Common myeloid progenitor, CD34-positive (primary cell): Measurements from ENCODE around the gene C1orf21.

Experiments
- CTCF ChIA-PET: fragments of 350-600 bp; sonication (Branson Sonifier 250); formaldehyde crosslinking; loops from one replicate; lab custom pipeline; 2021; ENCODE audit warnings: antibody characterized with exemption; lab: Charles Lee
- POLR2A ChIA-PET: fragments of 350-600 bp; sonication (Branson Sonifier 250); formaldehyde crosslinking; loops from one replicate; lab custom pipeline; 2021; ENCODE audit warnings: antibody characterized with exemption; lab: Charles Lee
- DNase-seq, 3 donors: peaks; one replicate each; pipeline versions ENCODE4 v3.0.0 to v3.0.0-alpha.2; 2013
- H3K27ac ChIP-seq, 2 experiments: 1 replicate in 1 of 2; 2 replicates in 1 of 2; pipeline ENCODE4 v1.7.0; 2013; ENCODE audit warnings: inconsistent platforms in 2 of 2, low read length in 2 of 2, mild to moderate bottlenecking in 2 of 2, low read depth in 1 of 2, moderate library complexity in 1 of 2; ENCODE audit not compliant: severe bottlenecking in 2 of 2, insufficient read depth in 1 of 2, poor library complexity in 1 of 2
- H3K27me3 ChIP-seq, 5 experiments: replicated peaks in 2 of 5; 1 replicate in 3 of 5; 2 replicates in 2 of 5; pipeline versions ENCODE4 v1.6.1 to v1.7.0; 2013; ENCODE audit warnings: low read length in 4 of 5, mild to moderate bottlenecking in 2 of 5, moderate library complexity in 2 of 5, inconsistent platforms in 1 of 5; ENCODE audit not compliant: insufficient read depth in 5 of 5, control insufficient read depth in 4 of 5
- H3K36me3 ChIP-seq, 4 experiments: 1 replicate in 2 of 4; 2 replicates in 2 of 4; pipeline versions ENCODE4 v1.6.1 to v1.7.0; 2013; ENCODE audit warnings: low read length in 3 of 4, control low read depth in 1 of 4, mild to moderate bottlenecking in 1 of 4; ENCODE audit not compliant: control insufficient read depth in 4 of 4, insufficient read depth in 4 of 4
- H3K4me1 ChIP-seq, 4 experiments: 1 replicate in 3 of 4; 2 replicates in 1 of 4; pipeline versions ENCODE4 v1.6.1 to v1.7.1; 2013; ENCODE audit warnings: low read length in 3 of 4, mild to moderate bottlenecking in 3 of 4, control low read depth in 1 of 4, inconsistent platforms in 1 of 4, moderate library complexity in 1 of 4; ENCODE audit not compliant: control insufficient read depth in 4 of 4, insufficient read depth in 4 of 4; ENCODE audit errors: control extremely low read depth in 1 of 4
- H3K4me3 ChIP-seq, 7 experiments: 1 replicate in 4 of 7; 2 replicates in 3 of 7; pipeline versions ENCODE4 v1.5.1 to v1.7.0; 2013; ENCODE audit warnings: mild to moderate bottlenecking in 7 of 7, low read length in 6 of 7, moderate library complexity in 6 of 7, inconsistent platforms in 2 of 7, low read depth in 2 of 7, control low read depth in 1 of 7; ENCODE audit not compliant: insufficient read depth in 4 of 7, control insufficient read depth in 1 of 7; ENCODE audit errors: extremely low read depth in 1 of 7
- H3K9me3 ChIP-seq, 5 experiments: 1 replicate in 4 of 5; 2 replicates in 1 of 5; pipeline versions ENCODE4 v1.6.1 to v1.7.1; 2013; ENCODE audit warnings: low read length in 4 of 5, mild to moderate bottlenecking in 2 of 5, inconsistent platforms in 1 of 5, low read depth in 1 of 5, moderate library complexity in 1 of 5; ENCODE audit not compliant: control insufficient read depth in 4 of 5, insufficient read depth in 2 of 5; ENCODE audit errors: control extremely low read depth in 1 of 5
- WGBS: methylation state at CpG from one replicate; pipeline ENCODE4 v1.1.5; 2013; ENCODE audit not compliant: insufficient coverage; 5-methylcytosine and 5-hydroxymethylcytosine counted together

C1orf21 gene

DNA sequence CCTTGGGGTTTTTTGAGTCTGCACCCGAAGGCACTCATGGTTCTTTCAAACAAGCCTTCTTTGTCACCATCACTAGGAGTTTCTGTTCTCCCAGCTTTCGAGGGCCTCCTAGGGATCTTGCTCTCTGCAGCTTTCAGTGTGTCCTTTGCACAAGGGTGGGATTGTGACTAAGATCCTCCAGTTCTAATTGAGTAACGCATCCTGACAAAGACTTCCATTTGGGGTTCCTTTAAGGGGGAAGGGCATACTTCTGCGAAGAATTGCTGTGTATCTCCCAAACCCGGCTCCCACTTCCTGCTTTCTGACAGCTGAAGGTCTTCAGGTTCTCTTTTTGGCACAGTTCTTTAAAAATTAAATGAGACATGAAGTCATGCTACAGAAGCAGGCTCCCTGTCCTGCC, 228.5 kb downstream of the C1orf21 start:
- CTCF ChIA-PET = interaction anchor here (1.1 kb wide), 1 partner anchor 22 kb away, joined by 3 read pairs; no protein-coding TSS in a partner anchor
- H3K36me3 ChIP-seq = peaks cover 0 to 4% (median under 1%) of the 10 kb centered on the region in 4 experiments
- POLR2A ChIA-PET = no interaction called here
- H3K27me3 ChIP-seq = no peaks in the 10 kb centered on the region
- DNase-seq = peak in 2 of 3 donors; percentile 12 to 18
- H3K9me3 ChIP-seq = no peaks in the 10 kb centered on the region
- no peak overlapping the region for H3K4me3 ChIP-seq
- no peak overlapping the region for H3K27ac ChIP-seq
- 90% methylated on average over 3 of the region's 5 CpGs for WGBS
- peaks cover 6 to 16% (median 8%) of the 10 kb centered on the region in 4 experiments for H3K4me1 ChIP-seq

DNA sequence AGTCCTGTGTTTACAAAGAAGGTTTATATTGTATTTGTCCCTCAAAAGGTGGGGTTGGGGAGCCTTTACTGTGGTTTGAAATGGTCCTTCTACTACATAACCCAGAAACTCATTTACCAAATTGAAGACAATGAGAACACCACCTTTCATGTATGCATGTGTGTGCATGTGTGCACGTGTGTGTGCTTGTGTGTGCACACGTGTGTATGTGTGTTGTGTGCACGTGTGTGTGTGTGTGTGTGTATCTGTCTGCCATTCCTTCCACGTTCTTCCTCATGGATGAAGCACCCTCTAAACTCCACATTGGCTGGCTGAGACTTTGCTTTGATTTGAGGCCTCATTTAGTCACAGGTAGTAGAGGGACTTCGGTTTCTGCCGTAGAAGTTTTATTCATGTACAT, 229.7 kb downstream of the C1orf21 start:
- Histone ChIP-seq H3K9me3 (no peaks in the 10 kb centered on the region), H3K27ac (no peak overlapping the region), H3K4me3 (no peak overlapping the region), H3K36me3 (peaks cover 0 to 6% (median 3%) of the 10 kb centered on the region in 4 experiments), H3K4me1 (peaks cover 6 to 19% (median 8%) of the 10 kb centered on the region in 4 experiments), H3K27me3 (no peaks in the 10 kb centered on the region)
- WGBS = no CpG with 5 or more reads among the region's 6 CpGs
- POLR2A ChIA-PET = no interaction called here
- CTCF ChIA-PET = no interaction called here
- DNase-seq = no peak

DNA sequence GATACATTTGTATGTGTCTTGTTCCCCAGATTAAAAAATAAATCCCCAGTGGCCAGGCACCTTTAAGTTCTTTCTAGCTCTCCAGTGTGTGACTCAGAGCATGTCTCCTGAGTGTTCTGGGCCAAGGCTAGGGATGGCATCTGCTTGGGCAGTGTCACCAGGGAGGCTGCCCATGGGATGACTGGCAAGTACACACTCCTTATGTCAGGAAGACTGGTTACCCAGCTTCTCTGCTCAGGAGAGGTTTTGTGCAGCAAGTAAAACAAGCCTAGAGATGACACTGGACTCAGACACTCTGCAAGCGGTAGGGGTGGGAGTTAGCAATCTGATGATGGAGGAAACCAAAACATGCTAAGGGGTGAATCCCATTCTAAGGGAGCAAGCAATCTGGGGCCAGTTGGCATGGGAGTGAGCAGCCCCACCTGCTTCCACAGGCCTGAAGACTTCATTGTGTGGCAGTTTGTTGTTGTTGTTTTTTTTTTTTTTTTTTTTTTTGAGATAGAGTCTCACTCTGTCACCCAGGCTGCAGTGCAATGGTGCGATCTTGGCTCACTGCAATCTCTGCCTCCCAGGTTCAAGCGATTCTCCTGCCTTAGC, 230.7 kb downstream of the C1orf21 start:
- H3K36me3 ChIP-seq = peaks cover 0 to 11% (median 4%) of the 10 kb centered on the region in 4 experiments
- POLR2A ChIA-PET = no interaction called here
- H3K27ac ChIP-seq = no peak overlapping the region
- WGBS = 100% methylated on average over 1 of the region's 3 CpGs
- CTCF ChIA-PET = interaction anchor here (0.7 to 1.0 kb wide), 2 partner anchors 17 to 536 kb away, joined by 3 to 4 read pairs; no protein-coding TSS in a partner anchor
- H3K4me1 ChIP-seq = peaks cover 6 to 19% (median 8%) of the 10 kb centered on the region in 4 experiments
- no peak for DNase-seq
- no peak overlapping the region for H3K4me3 ChIP-seq
- no peaks in the 10 kb centered on the region for H3K9me3 ChIP-seq
- no peaks in the 10 kb centered on the region for H3K27me3 ChIP-seq

GRCh38 chr1:184618851-184619250, 232.0 kb downstream of the C1orf21 start:
- POLR2A ChIA-PET = no interaction called here
- CTCF ChIA-PET = interaction anchor here (1.0 kb wide), 1 partner anchor 18 kb away, joined by 4 read pairs; no protein-coding TSS in a partner anchor
- Histone ChIP-seq H3K36me3 (peaks cover 0 to 11% (median 7%) of the 10 kb centered on the region in 4 experiments), H3K4me3 (no peak overlapping the region), H3K9me3 (no peaks in the 10 kb centered on the region), H3K4me1 (peaks cover 6 to 19% (median 8%) of the 10 kb centered on the region in 4 experiments), H3K27ac (no peak overlapping the region), H3K27me3 (no peaks in the 10 kb centered on the region)
- DNase-seq = no peak
- 90% methylated on average over 2 of the region's 3 CpGs for WGBS

GRCh38 chr1:184620469-184620868, 233.6 kb downstream of the C1orf21 start:
- Histone ChIP-seq H3K4me3 (no peak overlapping the region), H3K4me1 (peaks cover under 1 to 11% (median 3%) of the 10 kb centered on the region in 4 experiments), H3K36me3 (peaks cover 0 to 11% (median 7%) of the 10 kb centered on the region in 4 experiments), H3K27me3 (no peaks in the 10 kb centered on the region), H3K9me3 (no peaks in the 10 kb centered on the region), H3K27ac (no peak overlapping the region)
- ChIA-PET CTCF (interaction anchor here (0.7 kb wide), 1 partner anchor 12 kb away, joined by 3 read pairs; no protein-coding TSS in a partner anchor), POLR2A (no interaction called here)
- DNase-seq = no peak

GRCh38 chr1:184621260-184621659, 234.4 kb downstream of the C1orf21 start:
- Histone ChIP-seq H3K9me3 (no peaks in the 10 kb centered on the region), H3K36me3 (peaks cover 0 to 11% (median 7%) of the 10 kb centered on the region in 4 experiments), H3K4me3 (no peak overlapping the region), H3K4me1 (peaks cover 0 to 5% (median 2%) of the 10 kb centered on the region in 4 experiments), H3K27ac (no peak overlapping the region), H3K27me3 (no peaks in the 10 kb centered on the region)
- POLR2A ChIA-PET = no interaction called here
- DNase-seq = no peak
- CTCF ChIA-PET = interaction anchor here (0.7 kb wide), 1 partner anchor 12 kb away, joined by 3 read pairs; no protein-coding TSS in a partner anchor
- WGBS = 100% methylated on average over 5 of the region's 5 CpGs

- WGBS = 98% methylated on average over 7 of the region's 9 CpGs
These were observed 235.5 kb downstream of the C1orf21 start for GRCh38 chr1:184622136-184622823.

More at GRCh38 chr1:184622136-184622823, 235.5 kb downstream of the C1orf21 start:
- no peaks in the 10 kb centered on the region for H3K27me3 ChIP-seq
- CTCF ChIA-PET = no interaction called here
- H3K27ac ChIP-seq = no peak overlapping the region
- H3K4me1 ChIP-seq = peaks cover 0 to 5% (median 2%) of the 10 kb centered on the region in 4 experiments
- H3K4me3 ChIP-seq = no peak overlapping the region
- DNase-seq = no peak
- H3K36me3 ChIP-seq = peaks cover 0 to 11% (median 7%) of the 10 kb centered on the region in 4 experiments
- no peaks in the 10 kb centered on the region for H3K9me3 ChIP-seq
- POLR2A ChIA-PET = no interaction called here
